HG02571 (cell line): ENCODE data around the gene CD160.
"Not testable (repeated sequence)": the region's sequence is repeated elsewhere in the genome, so short reads cannot be mapped to it uniquely, and the experiment has no call there.

Experiments
- ATAC-seq: cut with Tn5 transposase; IDR thresholded peaks from one replicate; pipeline ENCODE4 v1.9.1; 2021; ENCODE audit warnings: mild to moderate bottlenecking, moderate library complexity; ENCODE audit not compliant: unreplicated experiment

The CD160 gene

GRCh38 chr1:145708063-145708462 is 11.2 kb upstream of the CD160 start:
- ATAC-seq: no peak

GRCh38 chr1:145710291-145711027 is 8.8 kb upstream of the CD160 start:
- ATAC-seq: no peak

- ATAC-seq: no peak
Observed at GRCh38 chr1:145711213-145711651, 8.1 kb upstream of the CD160 start.

GRCh38 chr1:145714524-145715111 is 4.7 kb upstream of the CD160 start:
- no peak for ATAC-seq

GRCh38 chr1:145716641-145717345 is 2.5 kb upstream of the CD160 start:
- no peak for ATAC-seq

GRCh38 chr1:145717833-145718232 is 1.5 kb upstream of the CD160 start:
- ATAC-seq: no peak

- not testable (repeated sequence) for ATAC-seq
Observed at GRCh38 chr1:145718465-145718864, 834 bp upstream of the CD160 start.

GRCh38 chr1:145720556-145720877 is 1.2 kb downstream of the CD160 start:
- no peak for ATAC-seq

GRCh38 chr1:145720878-145721671 is 1.8 kb downstream of the CD160 start:
- ATAC-seq: no peak

- not testable (repeated sequence) for ATAC-seq
Observed at GRCh38 chr1:145726193-145726592, 6.9 kb downstream of the CD160 start.

- ATAC-seq: no peak
Observed at GRCh38 chr1:145729196-145729595, 9.9 kb downstream of the CD160 start.

GRCh38 chr1:145729666-145730436 is 10.6 kb downstream of the CD160 start:
- no peak for ATAC-seq

GRCh38 chr1:145730467-145730866 is 11.2 kb downstream of the CD160 start:
- ATAC-seq: no peak

- no peak for ATAC-seq
Observed at GRCh38 chr1:145730900-145731299, 11.6 kb downstream of the CD160 start.

- ATAC-seq: no peak
Observed at GRCh38 chr1:145736191-145736590, 16.9 kb downstream of the CD160 start.

GRCh38 chr1:145740269-145740668 is 21.0 kb downstream of the CD160 start:
- ATAC-seq: no peak

- no peak for ATAC-seq
Observed at GRCh38 chr1:145747398-145748247, 28.3 kb downstream of the CD160 start.

GRCh38 chr1:145750426-145750825 is 31.1 kb downstream of the CD160 start:
- ATAC-seq: no peak

GRCh38 chr1:145751491-145752037 is 32.3 kb downstream of the CD160 start:
- no peak for ATAC-seq
